Esophagus muscularis mucosa (tissue), 4 donors: ENCODE measurements around the gene PIK3R5. TPM values are rescaled to one million over a fixed set of nuclear protein-coding genes. Genes with fewer than 3 reads are reported as not detected.

Experiments
- DNase-seq: peaks from one replicate; pipeline ENCODE4 v3.0.0-alpha.2; 2017; ENCODE audit errors: extremely low spot score
- H3K27ac ChIP-seq, 4 donors: fragments of 200-600 bp; sonication (generic); replicated peaks in 1 of 4; 1 replicate in 3 of 4; 2 replicates in 1 of 4; pipeline ENCODE4 v1.5.1; 2016 to 2019; ENCODE audit warnings: mild to moderate bottlenecking in 1 of 4
- H3K27me3 ChIP-seq, 4 donors: fragments of 200-600 bp; sonication (generic); one replicate each; pipeline versions ENCODE4 v1.5.1 to v1.6.0; 2016 to 2019
- H3K36me3 ChIP-seq, 4 donors: fragments of 200-600 bp; sonication (generic); one replicate each; pipeline ENCODE4 v1.5.1; 2016 to 2019
- H3K4me1 ChIP-seq, 4 donors: fragments of 200-600 bp; sonication (generic); one replicate each; pipeline ENCODE4 v1.5.1; 2016 to 2019
- H3K4me3 ChIP-seq, 4 donors: fragments of 200-600 bp; sonication (generic); 1 replicate in 2 of 4; 2 replicates in 2 of 4; pipeline ENCODE4 v1.5.1; 2016 to 2019; ENCODE audit warnings: mild to moderate bottlenecking in 4 of 4, moderate library complexity in 1 of 4
- H3K9me3 ChIP-seq, 4 donors: fragments of 200-600 bp; sonication (generic); 1 replicate in 3 of 4; 2 replicates in 1 of 4; pipeline ENCODE4 v1.5.1; 2016 to 2019
- EP300 ChIP-seq: sonication (generic); formaldehyde crosslinking; IDR thresholded peaks from one replicate; pipeline ENCODE4 v1.6.1; 2017; ENCODE audit warnings: antibody characterized with exemption
- POLR2A ChIP-seq: fragments of 450-650 bp; IDR thresholded peaks from one replicate; pipeline ENCODE4 v1.6.1; 2017; ENCODE audit warnings: antibody characterized with exemption, moderate library complexity, mild to moderate bottlenecking, low read depth
- POLR2AphosphoS5 ChIP-seq, 2 donors: sonication (generic); formaldehyde crosslinking; IDR thresholded peaks; one replicate each; pipeline ENCODE4 v1.6.1; 2017; ENCODE audit warnings: antibody characterized with exemption in 2 of 2
- WGBS: methylation state at CpG from one replicate; pipeline ENCODE4 v1.1.5; 2018; 5-methylcytosine and 5-hydroxymethylcytosine counted together
- intact Hi-C: fragments of 100-400 bp; cut with DNase I; formaldehyde crosslinking; loops from one replicate; pipeline ENCODE4 v1.15.1; 2023
- total RNA-seq, 4 donors: library from RNA; depleted of rRNA; stranded (reverse); fragments of >200 nt; gene quantifications; one replicate each; pipeline versions ENCODE4 v1.1.0 to v1.2.1, GENCODE V29; 2016
- TF ChIP-seq, protein P1 (sequence below), 3 experiments: fragments of 200-600 bp in 2 of 3; fragments of 450-650 bp in 1 of 3; sonication (generic) in 2 of 3; IDR thresholded peaks; one replicate each; pipeline ENCODE4 v1.5.1; 2017 to 2019; ENCODE audit warnings: antibody characterized with exemption in 3 of 3, mild to moderate bottlenecking in 2 of 3, moderate library complexity in 1 of 3

The PIK3R5 gene
- total RNA-seq, 4 donors from 2014 or later = 7.0 to 16.2 (median 9.6) TPM

DNA sequence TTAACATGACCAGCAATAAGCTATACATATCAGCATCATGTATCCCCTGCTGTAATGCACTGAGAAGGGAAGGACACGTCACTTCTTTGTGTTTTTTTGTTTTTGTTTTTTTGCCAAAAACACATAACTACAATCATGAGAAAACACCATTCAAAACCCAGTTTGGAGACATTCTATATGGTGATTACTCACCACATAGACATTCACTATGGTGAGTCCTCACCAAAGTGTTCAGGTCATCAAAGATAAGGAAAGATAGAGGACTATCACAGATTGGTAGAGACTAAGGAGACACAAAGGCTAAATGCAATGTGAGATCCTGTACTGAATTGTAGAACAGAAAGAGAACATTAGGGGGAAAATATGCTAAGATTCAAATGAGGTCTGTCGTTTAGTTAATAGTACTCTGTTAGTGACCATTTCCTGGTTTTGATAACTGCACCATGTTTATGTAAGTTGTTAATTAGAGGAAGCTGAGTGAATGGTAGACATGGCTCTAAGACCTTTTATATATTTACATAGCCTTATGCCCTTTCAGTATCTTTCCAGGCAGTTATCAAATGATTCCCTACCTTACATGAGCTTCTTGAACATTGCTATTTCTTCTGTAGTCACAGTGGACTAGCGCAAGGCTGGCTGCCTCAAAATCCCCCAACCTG lies 46.6 kb downstream of the PIK3R5 start:
- WGBS = 58% methylated on average over 3 of the region's 3 CpGs
- TF ChIP-seq EP300 (no peak), POLR2AphosphoS5 (IDR thresholded peaks at IDR 0.05) (no peak), POLR2A (no peak)
- TF ChIP-seq, protein P1, sequence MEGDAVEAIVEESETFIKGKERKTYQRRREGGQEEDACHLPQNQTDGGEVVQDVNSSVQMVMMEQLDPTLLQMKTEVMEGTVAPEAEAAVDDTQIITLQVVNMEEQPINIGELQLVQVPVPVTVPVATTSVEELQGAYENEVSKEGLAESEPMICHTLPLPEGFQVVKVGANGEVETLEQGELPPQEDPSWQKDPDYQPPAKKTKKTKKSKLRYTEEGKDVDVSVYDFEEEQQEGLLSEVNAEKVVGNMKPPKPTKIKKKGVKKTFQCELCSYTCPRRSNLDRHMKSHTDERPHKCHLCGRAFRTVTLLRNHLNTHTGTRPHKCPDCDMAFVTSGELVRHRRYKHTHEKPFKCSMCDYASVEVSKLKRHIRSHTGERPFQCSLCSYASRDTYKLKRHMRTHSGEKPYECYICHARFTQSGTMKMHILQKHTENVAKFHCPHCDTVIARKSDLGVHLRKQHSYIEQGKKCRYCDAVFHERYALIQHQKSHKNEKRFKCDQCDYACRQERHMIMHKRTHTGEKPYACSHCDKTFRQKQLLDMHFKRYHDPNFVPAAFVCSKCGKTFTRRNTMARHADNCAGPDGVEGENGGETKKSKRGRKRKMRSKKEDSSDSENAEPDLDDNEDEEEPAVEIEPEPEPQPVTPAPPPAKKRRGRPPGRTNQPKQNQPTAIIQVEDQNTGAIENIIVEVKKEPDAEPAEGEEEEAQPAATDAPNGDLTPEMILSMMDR (IDR thresholded peaks at IDR 0.05) = no peak
- Histone ChIP-seq H3K9me3 (peaks cover 0 to 15% (median 12%) of the 10 kb centered on the region in 4 donors), H3K36me3 (no peaks in the 10 kb centered on the region), H3K4me3 (no peak overlapping the region), H3K27ac (no peak overlapping the region), H3K4me1 (no peaks in the 10 kb centered on the region), H3K27me3 (peaks cover 0 to 13% (median 0%) of the 10 kb centered on the region in 4 donors)
- intact Hi-C loops = no loop called here
- DNase-seq = no peak

DNA sequence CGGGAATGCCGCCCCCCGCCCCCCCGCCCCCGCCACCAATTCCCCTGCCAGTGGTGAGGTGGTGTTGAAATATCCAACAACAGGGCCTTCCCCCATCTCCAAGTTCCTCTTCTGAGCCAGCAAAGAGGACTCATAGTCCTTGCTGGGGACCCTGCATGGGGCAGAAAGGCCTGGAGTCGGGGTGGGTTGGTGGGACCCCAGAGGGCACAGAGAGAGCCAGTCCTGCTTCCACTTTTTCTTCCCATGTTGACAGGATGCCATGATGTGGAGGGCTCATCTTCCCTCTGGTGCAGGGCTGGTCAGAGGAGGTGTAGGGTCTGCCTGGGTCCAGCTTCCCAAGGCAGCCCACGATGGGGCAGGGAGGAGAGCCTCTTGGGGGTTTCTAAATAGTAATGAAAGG lies 49.0 kb downstream of the PIK3R5 start:
- H3K27me3 ChIP-seq = peaks cover 0 to 24% (median 0%) of the 10 kb centered on the region in 4 donors
- H3K4me1 ChIP-seq = no peaks in the 10 kb centered on the region
- H3K9me3 ChIP-seq = peaks cover 0 to 15% (median 12%) of the 10 kb centered on the region in 4 donors
- intact Hi-C loops = no loop called here
- TF ChIP-seq, protein P1 (IDR thresholded peaks at IDR 0.05) = no peak
- no peak for TF ChIP-seq EP300
- no peak for TF ChIP-seq POLR2AphosphoS5 (IDR thresholded peaks at IDR 0.05)
- TF ChIP-seq POLR2A = no peak
- 72% methylated on average over 7 of the region's 7 CpGs for WGBS
- no peak overlapping the region for H3K4me3 ChIP-seq
- peak overlapping the region in 1 of 4 donors; percentile 14 for H3K27ac ChIP-seq
- H3K36me3 ChIP-seq = no peaks in the 10 kb centered on the region
- DNase-seq = no peak

DNA sequence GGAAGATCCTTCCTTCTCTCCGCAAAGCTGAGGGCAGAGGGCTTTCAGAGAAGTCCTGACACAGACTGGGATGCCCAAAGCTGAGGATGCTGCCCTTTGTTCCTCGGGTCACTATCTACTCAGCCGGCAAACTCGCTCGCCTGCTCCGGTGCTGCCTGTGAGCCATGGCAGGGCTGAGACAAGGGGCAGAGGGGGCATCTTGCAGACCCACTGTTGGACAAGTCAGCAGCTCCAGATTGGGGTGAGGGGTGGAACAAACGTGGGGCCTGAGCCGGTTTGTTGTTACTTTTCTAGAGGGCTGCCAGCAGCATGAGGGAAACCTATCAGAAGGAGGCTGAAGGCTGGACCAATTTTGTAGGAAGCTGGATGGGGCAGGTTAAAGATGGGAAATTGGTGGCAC lies 51.0 kb downstream of the PIK3R5 start:
- Histone ChIP-seq H3K9me3 (peaks cover 0 to 15% (median 12%) of the 10 kb centered on the region in 4 donors), H3K4me3 (no peak overlapping the region), H3K27me3 (peaks cover 0 to 35% (median 0%) of the 10 kb centered on the region in 4 donors), H3K27ac (no peak overlapping the region), H3K36me3 (no peaks in the 10 kb centered on the region), H3K4me1 (no peaks in the 10 kb centered on the region)
- no peak for DNase-seq
- TF ChIP-seq, protein P1 (IDR thresholded peaks at IDR 0.05) = no peak
- no peak for TF ChIP-seq POLR2A
- no peak for TF ChIP-seq POLR2AphosphoS5 (IDR thresholded peaks at IDR 0.05)
- no peak for TF ChIP-seq EP300
- WGBS = 70% methylated on average over 8 of the region's 8 CpGs
- intact Hi-C loops = no loop called here

DNA sequence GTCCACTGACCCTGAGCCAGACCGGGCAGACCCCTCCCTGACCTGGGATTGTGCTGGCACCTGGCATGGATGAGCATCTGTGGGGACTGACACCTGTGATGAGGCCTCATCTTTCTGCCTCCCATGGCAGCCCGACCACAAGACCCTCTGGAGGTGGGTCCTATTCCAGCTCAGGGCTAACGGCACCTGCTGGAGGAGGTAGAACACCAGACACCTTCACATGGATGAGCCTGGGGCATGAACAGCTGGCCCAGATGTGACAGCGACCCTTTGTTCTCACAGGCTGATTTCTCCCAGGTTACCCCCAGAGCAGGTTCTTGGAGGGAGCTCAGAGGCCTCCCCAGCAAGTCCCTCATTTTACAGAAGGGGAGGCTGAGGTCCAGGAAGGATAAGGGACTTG lies 51.6 kb downstream of the PIK3R5 start:
- intact Hi-C loops = no loop called here
- peaks cover 0 to 38% (median 0%) of the 10 kb centered on the region in 4 donors for H3K27me3 ChIP-seq
- no peak for DNase-seq
- no peaks in the 10 kb centered on the region for H3K4me1 ChIP-seq
- WGBS = 74% methylated on average over 4 of the region's 4 CpGs
- no peak overlapping the region for H3K4me3 ChIP-seq
- H3K9me3 ChIP-seq = peaks cover 0 to 15% (median 12%) of the 10 kb centered on the region in 4 donors
- H3K27ac ChIP-seq = no peak overlapping the region
- TF ChIP-seq EP300 (no peak), POLR2AphosphoS5 (IDR thresholded peaks at IDR 0.05) (no peak), POLR2A (no peak)
- TF ChIP-seq, protein P1 (IDR thresholded peaks at IDR 0.05) = no peak
- no peaks in the 10 kb centered on the region for H3K36me3 ChIP-seq
